ENCODE measurements around the gene EIF4B. TPM values are rescaled to one million over a fixed set of nuclear protein-coding genes. Genes with fewer than 3 reads are reported as not detected.
A peak's percentile ranks its signal among the peaks of the same experiment; 100 is the strongest.

EIF4B gene
- total and polyA plus RNA-seq, 2 of the 13 experiments (the other 11 are each of a cell fraction or from before 2014, with no cell fraction given) = 416 to 548 TPM

DNA sequence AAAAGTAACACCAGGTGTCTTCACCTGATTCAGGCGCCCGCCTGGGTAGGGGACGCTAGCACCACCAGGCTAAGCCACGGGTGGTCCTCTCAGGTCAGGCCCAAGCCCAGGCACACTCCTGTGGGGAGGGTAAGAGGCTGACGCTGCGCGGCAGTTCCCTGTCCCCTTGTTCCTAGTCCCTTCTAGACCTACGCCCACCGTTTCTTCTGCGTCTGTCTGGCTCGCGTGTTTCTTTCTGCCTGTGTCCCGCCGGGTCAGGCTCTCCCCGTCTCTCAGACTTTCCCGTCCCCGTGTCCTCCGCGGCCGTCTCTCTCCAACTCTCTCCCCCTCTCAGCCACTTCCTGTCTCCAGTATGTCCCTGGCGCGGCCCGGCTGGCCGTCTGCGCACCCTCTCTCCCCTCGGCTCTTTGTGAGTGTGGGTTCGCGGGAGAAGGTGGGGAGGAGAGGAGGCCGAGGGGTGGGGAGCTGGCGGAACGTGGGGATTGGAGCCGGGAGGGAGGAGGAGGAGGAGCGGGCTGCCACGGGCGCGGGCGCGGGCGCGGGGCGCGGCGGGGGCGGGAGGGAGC, 40.5 kb downstream of the EIF4B start:
- Histone ChIP-seq H3K9me3 (ENCODE audit: low read length) (no peaks in the 10 kb centered on the region), H3K4me2 (ENCODE audit: low read depth, low read length) (peak overlapping the region; percentile 99), H3K27ac (ENCODE audit: extremely low read length, insufficient read depth, low read length) (peak overlapping the region; percentile 70), H3K4me3 (replicated peaks in 1 of 3; ENCODE audit: insufficient read depth in 1 of 3, low read depth in 2 of 3, low read length in 3 of 3) (peak overlapping the region; percentile 77 to 91 (median 83)), H2AFZ (ENCODE audit: low read length) (no peak overlapping the region), H3K79me2 (ENCODE audit: insufficient read depth, low read length) (peaks cover 10% of the 10 kb centered on the region), H3K4me1 (ENCODE audit: insufficient read depth, low read length) (peaks cover 77% of the 10 kb centered on the region), H3K36me3 (replicated peaks in 1 of 2; ENCODE audit: control insufficient read depth in 1 of 2, insufficient read depth in 2 of 2, low read length in 2 of 2) (no peaks in the 10 kb centered on the region), H3K9ac (ENCODE audit: insufficient read depth, low read depth, low read length) (peak overlapping the region; percentile 83), H3K27me3 (ENCODE audit: control insufficient read depth in 1 of 2, insufficient read depth in 2 of 2, low read length in 2 of 2) (no peaks in the 10 kb centered on the region; a peak in 1 of 5 replicates), H4K20me1 (ENCODE audit: insufficient read depth, low read length) (no peaks in the 10 kb centered on the region)
- peak; percentile 3; the same call in 2 of the 3 replicates for ATAC-seq
- 1% methylated on average over 27 of the region's 44 CpGs for WGBS (ENCODE audit: low lambda C conversion rate)
- POLR2A ChIA-PET = interaction anchor here (0.7 to 8.3 kb wide), 12 partner anchors 9 to 162 kb away, joined by 3 to 83 read pairs (median 6); partner anchors contain the start of genes EIF4B, SOAT2 and SPRYD3
- in situ Hi-C loops (cut with HindIII; ENCODE audit: extremely low pct_ligation_motif_present, low pct_unique_long_range_greater_than_20kb) = no loop called here
- CTCF ChIA-PET (ENCODE audit: low intra/inter-chr PET ratio, low total read pairs) = interaction anchor here (1.6 to 1.7 kb wide), 2 partner anchors 8 to 14 kb away, joined by 4 read pairs; no protein-coding TSS in a partner anchor
- intact Hi-C loops (cut with micrococcal nuclease; ENCODE audit: unreplicated experiment) = no loop called here
- FAIRE-seq = no peak
- peak; percentile 51 for DNase-seq (ENCODE audit: low spot score)
- TSS peak; percentile 39 for BruUV-seq (replicated peaks)
- TF ChIP-seq HDAC1 (CRISPR knock-in tag; IDR thresholded peaks at IDR 0.05) = no peak
- no peak for TF ChIP-seq TMF1 (CRISPR knock-in tag; IDR thresholded peaks at IDR 0.05; ENCODE audit: low read depth)
- no peak for TF ChIP-seq ZBTB4 (CRISPR knock-in tag; IDR thresholded peaks at IDR 0.05; ENCODE audit: borderline replicate concordance)
- no peak for TF ChIP-seq U2AF2 (IDR thresholded peaks at IDR 0.05; ENCODE audit: low read depth, low read length)
- TF ChIP-seq GPN1 (CRISPR knock-in tag; IDR thresholded peaks at IDR 0.05; ENCODE audit: borderline replicate concordance) = no peak
- no peak for TF ChIP-seq ZZZ3 (CRISPR knock-in tag; IDR thresholded peaks at IDR 0.05; ENCODE audit: borderline replicate concordance)
- TF ChIP-seq, protein P1, sequence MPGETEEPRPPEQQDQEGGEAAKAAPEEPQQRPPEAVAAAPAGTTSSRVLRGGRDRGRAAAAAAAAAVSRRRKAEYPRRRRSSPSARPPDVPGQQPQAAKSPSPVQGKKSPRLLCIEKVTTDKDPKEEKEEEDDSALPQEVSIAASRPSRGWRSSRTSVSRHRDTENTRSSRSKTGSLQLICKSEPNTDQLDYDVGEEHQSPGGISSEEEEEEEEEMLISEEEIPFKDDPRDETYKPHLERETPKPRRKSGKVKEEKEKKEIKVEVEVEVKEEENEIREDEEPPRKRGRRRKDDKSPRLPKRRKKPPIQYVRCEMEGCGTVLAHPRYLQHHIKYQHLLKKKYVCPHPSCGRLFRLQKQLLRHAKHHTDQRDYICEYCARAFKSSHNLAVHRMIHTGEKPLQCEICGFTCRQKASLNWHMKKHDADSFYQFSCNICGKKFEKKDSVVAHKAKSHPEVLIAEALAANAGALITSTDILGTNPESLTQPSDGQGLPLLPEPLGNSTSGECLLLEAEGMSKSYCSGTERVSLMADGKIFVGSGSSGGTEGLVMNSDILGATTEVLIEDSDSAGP (CRISPR knock-in tag; IDR thresholded peaks at IDR 0.05; ENCODE audit: borderline replicate concordance) = peak; percentile 25; the same call in 1 of the 2 replicates
- TF ChIP-seq ZNF772 (CRISPR knock-in tag; IDR thresholded peaks at IDR 0.05) = 0 out of 2 replicates have a peak, but pooled peaks have one; percentile 37
- TF ChIP-seq, protein P2, sequence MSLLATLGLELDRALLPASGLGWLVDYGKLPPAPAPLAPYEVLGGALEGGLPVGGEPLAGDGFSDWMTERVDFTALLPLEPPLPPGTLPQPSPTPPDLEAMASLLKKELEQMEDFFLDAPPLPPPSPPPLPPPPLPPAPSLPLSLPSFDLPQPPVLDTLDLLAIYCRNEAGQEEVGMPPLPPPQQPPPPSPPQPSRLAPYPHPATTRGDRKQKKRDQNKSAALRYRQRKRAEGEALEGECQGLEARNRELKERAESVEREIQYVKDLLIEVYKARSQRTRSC (CRISPR knock-in tag; IDR thresholded peaks at IDR 0.05; ENCODE audit: low read depth) = no peak
- no peak for TF ChIP-seq ZNF260 (CRISPR knock-in tag; IDR thresholded peaks at IDR 0.05; ENCODE audit: borderline replicate concordance, low read depth)
- TF ChIP-seq HDAC6 (IDR thresholded peaks at IDR 0.05; ENCODE audit: low read depth, low read length) = no peak
- TF ChIP-seq ZNF543 (CRISPR knock-in tag; IDR thresholded peaks at IDR 0.05) = no peak
- no peak for TF ChIP-seq NCOR1 (IDR thresholded peaks at IDR 0.05; ENCODE audit: borderline replicate concordance, low read length)
- TF ChIP-seq, protein P3, sequence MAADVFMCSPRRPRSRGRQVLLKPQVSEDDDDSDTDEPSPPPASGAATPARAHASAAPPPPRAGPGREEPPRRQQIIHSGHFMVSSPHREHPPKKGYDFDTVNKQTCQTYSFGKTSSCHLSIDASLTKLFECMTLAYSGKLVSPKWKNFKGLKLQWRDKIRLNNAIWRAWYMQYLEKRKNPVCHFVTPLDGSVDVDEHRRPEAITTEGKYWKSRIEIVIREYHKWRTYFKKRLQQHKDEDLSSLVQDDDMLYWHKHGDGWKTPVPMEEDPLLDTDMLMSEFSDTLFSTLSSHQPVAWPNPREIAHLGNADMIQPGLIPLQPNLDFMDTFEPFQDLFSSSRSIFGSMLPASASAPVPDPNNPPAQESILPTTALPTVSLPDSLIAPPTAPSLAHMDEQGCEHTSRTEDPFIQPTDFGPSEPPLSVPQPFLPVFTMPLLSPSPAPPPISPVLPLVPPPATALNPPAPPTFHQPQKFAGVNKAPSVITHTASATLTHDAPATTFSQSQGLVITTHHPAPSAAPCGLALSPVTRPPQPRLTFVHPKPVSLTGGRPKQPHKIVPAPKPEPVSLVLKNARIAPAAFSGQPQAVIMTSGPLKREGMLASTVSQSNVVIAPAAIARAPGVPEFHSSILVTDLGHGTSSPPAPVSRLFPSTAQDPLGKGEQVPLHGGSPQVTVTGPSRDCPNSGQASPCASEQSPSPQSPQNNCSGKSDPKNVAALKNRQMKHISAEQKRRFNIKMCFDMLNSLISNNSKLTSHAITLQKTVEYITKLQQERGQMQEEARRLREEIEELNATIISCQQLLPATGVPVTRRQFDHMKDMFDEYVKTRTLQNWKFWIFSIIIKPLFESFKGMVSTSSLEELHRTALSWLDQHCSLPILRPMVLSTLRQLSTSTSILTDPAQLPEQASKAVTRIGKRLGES (CRISPR knock-in tag; IDR thresholded peaks at IDR 0.05; ENCODE audit: borderline replicate concordance) = no peak
- no peak for TF ChIP-seq RARA (CRISPR knock-in tag; IDR thresholded peaks at IDR 0.05)
